HepG2 (cell line): ENCODE data around the gene ADAMTS17. TPM values are rescaled to one million over a fixed set of nuclear protein-coding genes. Genes with fewer than 3 reads are reported as not detected.
A peak's percentile ranks its signal among the peaks of the same experiment; 100 is the strongest.

ENCODE experiments used
- CBFB ChIP-seq: sonication (generic); formaldehyde crosslinking; IDR thresholded peaks from 2 replicates; pipeline ENCODE4 v1.4.0; 2020; ENCODE audit warnings: missing genetic modification reagents
- CENPX ChIP-seq: sonication (generic); formaldehyde crosslinking; IDR thresholded peaks from 2 replicates; pipeline ENCODE4 v1.9.0; 2021; ENCODE audit warnings: mild to moderate bottlenecking, missing genetic modification reagents, moderate library complexity
- CHCHD3 ChIP-seq: sonication (generic); formaldehyde crosslinking; IDR thresholded peaks from 2 replicates; pipeline ENCODE4 v1.8.0; 2022; ENCODE audit warnings: mild to moderate bottlenecking, missing genetic modification reagents, moderate library complexity
- HMGA1 ChIP-seq: sonication (generic); formaldehyde crosslinking; conservative IDR thresholded peaks from 2 replicates; pipeline ENCODE4 v1.4.0; 2020; ENCODE audit warnings: missing genetic modification reagents
- NBN ChIP-seq: fragments of 450-650 bp; conservative IDR thresholded peaks from 2 replicates; pipeline ENCODE4 v1.6.1; 2017
- NR3C1 ChIP-seq: sonication (generic); formaldehyde crosslinking; IDR thresholded peaks from 2 replicates; pipeline ENCODE4 v1.4.0; 2020; ENCODE audit warnings: missing genetic modification reagents
- PRDM4 ChIP-seq: sonication (generic); formaldehyde crosslinking; IDR thresholded peaks from 2 replicates; pipeline ENCODE4 v1.9.0; 2021; ENCODE audit warnings: missing genetic modification reagents, borderline replicate concordance
- RARA ChIP-seq: IDR thresholded peaks from 2 replicates; pipeline ENCODE4 v1.6.1; 2016; ENCODE audit warnings: missing genetic modification reagents, missing compliant biosample characterization
- SETDB1 ChIP-seq: sonication (generic); formaldehyde crosslinking; IDR thresholded peaks from 2 replicates; pipeline ENCODE4 v1.5.1; 2020; ENCODE audit warnings: missing genetic modification reagents, mild to moderate bottlenecking, borderline replicate concordance
- TRIM22 ChIP-seq: fragments of 450-650 bp; IDR thresholded peaks from 2 replicates; pipeline ENCODE4 v1.6.1; 2017
- TSC22D2 ChIP-seq: sonication (generic); formaldehyde crosslinking; IDR thresholded peaks from 2 replicates; pipeline ENCODE4 v1.5.1; 2020; ENCODE audit warnings: missing genetic modification reagents, mild to moderate bottlenecking, borderline replicate concordance
- ZFP37 ChIP-seq: sonication (generic); formaldehyde crosslinking; IDR thresholded peaks from 2 replicates; pipeline ENCODE4 v1.4.0; 2020; ENCODE audit warnings: missing genetic modification reagents, borderline replicate concordance
- ZMYM2 ChIP-seq: sonication (generic); formaldehyde crosslinking; IDR thresholded peaks from 2 replicates; pipeline ENCODE4 v1.8.0; 2022; ENCODE audit warnings: mild to moderate bottlenecking, missing genetic modification reagents
- ZNF18 ChIP-seq: sonication (generic); formaldehyde crosslinking; IDR thresholded peaks from 2 replicates; pipeline ENCODE4 v1.8.0; 2022; ENCODE audit warnings: mild to moderate bottlenecking, missing genetic modification reagents; ENCODE audit not compliant: insufficient replicate concordance
- ZNF235 ChIP-seq: sonication (generic); formaldehyde crosslinking; IDR thresholded peaks from 2 replicates; pipeline ENCODE4 v1.8.1; 2023; ENCODE audit warnings: mild to moderate bottlenecking, missing genetic modification reagents, borderline replicate concordance
- ZNF281 ChIP-seq: sonication (generic); formaldehyde crosslinking; IDR thresholded peaks from 2 replicates; pipeline ENCODE4 v1.4.0; 2020; ENCODE audit warnings: missing genetic modification reagents, borderline replicate concordance
- ZNF282 ChIP-seq: fragments of 450-650 bp; IDR thresholded peaks from 2 replicates; pipeline ENCODE4 v1.6.1; 2018; ENCODE audit not compliant: partially characterized antibody
- ZSCAN22 ChIP-seq: sonication (generic); formaldehyde crosslinking; IDR thresholded peaks from 2 replicates; pipeline ENCODE4 v1.4.0; 2020; ENCODE audit warnings: mild to moderate bottlenecking, missing genetic modification reagents
- ZSCAN5A ChIP-seq: sonication (generic); formaldehyde crosslinking; IDR thresholded peaks from 2 replicates; pipeline ENCODE4 v1.8.0; 2022; ENCODE audit warnings: mild to moderate bottlenecking, missing genetic modification reagents, borderline replicate concordance
- polyA plus RNA-seq, 8 experiments: library from polyadenylated mRNA; depleted of rRNA in 3 of 8; stranded (reverse) in 7 of 8; unstranded in 1 of 8; fragments of >200 nt; fragmentation: Illumina TruSeq in 4 of 8; extraction: Trizol in 4 of 8; gene quantifications; 2 replicates each; pipeline versions ENCODE4 v1.2.1 to v1.2.3, GENCODE V29; 2011 to 2016; ENCODE audit warnings: low read depth in 4 of 8, missing spikeins in 1 of 8, mixed read lengths in 1 of 8; ENCODE audit not compliant: insufficient read depth in 1 of 8
- total RNA-seq, 5 experiments: library from RNA; depleted of rRNA; stranded (reverse); fragments of >200 nt; fragmentation: Illumina TruSeq; extraction: Trizol; gene quantifications; 2 replicates each; pipeline ENCODE4 v1.2.3, GENCODE V29; 2016; ENCODE audit warnings: low read depth in 1 of 5

ADAMTS17 gene
- total and polyA plus RNA-seq, 2 of the 13 experiments (the other 11 are each of a cell fraction or from before 2014, with no cell fraction given), result 0.02 to 0.04 TPM

GRCh38 chr15:100211855-100212850 is 129.6 kb downstream of the ADAMTS17 start (continued):
- TF ChIP-seq ZNF282 (no peak), CENPX (CRISPR knock-in tag) (no peak), PRDM4 (CRISPR knock-in tag) (no peak), CHCHD3 (CRISPR knock-in tag) (no peak), NBN (no peak), ZSCAN5A (CRISPR knock-in tag) (no peak), CBFB (CRISPR knock-in tag) (0 out of 2 replicates have a peak, but pooled peaks have one; percentile 42), RARA (0 out of 2 replicates have a peak, but pooled peaks have one; percentile 15), NR3C1 (CRISPR knock-in tag) (no peak), HMGA1 (CRISPR knock-in tag) (no peak), ZNF281 (no peak), TSC22D2 (CRISPR knock-in tag) (no peak), ZNF18 (CRISPR knock-in tag) (no peak), ZNF235 (no peak), ZMYM2 (CRISPR knock-in tag) (peak; percentile 52; the same call in 1 of the 2 replicates), ZSCAN22 (CRISPR knock-in tag) (no peak), ZFP37 (no peak), SETDB1 (CRISPR knock-in tag) (no peak), TRIM22 (no peak)
